DND-41 (cell line): ENCODE data around the gene MANEA.

Source experiments
- ATAC-seq: fragments of 200-7000 bp; cut with Tn5 transposase; 3 replicates; pipeline ENCODE4 v1.9.1; 2021; ENCODE audit warnings: low read depth; ENCODE audit not compliant: insufficient read depth
- DNase-seq: peaks from one replicate; pipeline ENCODE4 v3.0.0-alpha.2; 2020
- H2AFZ ChIP-seq: 2 replicates; pipeline ENCODE4 v1.6.0; 2012; ENCODE audit warnings: low read depth, low read length
- H3K27ac ChIP-seq: 2 replicates; pipeline ENCODE4 v1.5.1; 2012; ENCODE audit warnings: low read length, inconsistent platforms
- H3K27me3 ChIP-seq: fragments of 200-600 bp; sonication (generic); 2 replicates; pipeline ENCODE4 v1.6.0; 2012; ENCODE audit warnings: low read length, mild to moderate bottlenecking, inconsistent platforms; ENCODE audit not compliant: insufficient read depth, poor library complexity
- H3K36me3 ChIP-seq: 2 replicates; pipeline ENCODE4 v1.5.1; 2012; ENCODE audit warnings: low read length, inconsistent platforms; ENCODE audit not compliant: insufficient read depth
- H3K4me1 ChIP-seq: 2 replicates; pipeline ENCODE4 v1.5.1; 2012; ENCODE audit warnings: mild to moderate bottlenecking, low read length; ENCODE audit not compliant: insufficient read depth
- H3K4me2 ChIP-seq: 2 replicates; pipeline ENCODE4 v1.6.0; 2012; ENCODE audit warnings: mild to moderate bottlenecking, moderate library complexity, low read length, inconsistent platforms; ENCODE audit not compliant: insufficient read depth
- H3K4me3 ChIP-seq, 2 experiments: fragments of 200-600 bp in 1 of 2; shearing (Covaris generic) in 1 of 2; 2 replicates each; pipeline ENCODE4 v1.5.1; 2012 to 2016; ENCODE audit warnings: inconsistent platforms in 2 of 2, low read length in 2 of 2, mild to moderate bottlenecking in 2 of 2, low read depth in 1 of 2, moderate library complexity in 1 of 2
- H3K79me2 ChIP-seq: 2 replicates; pipeline ENCODE4 v1.6.0; 2012; ENCODE audit warnings: low read length, inconsistent platforms; ENCODE audit not compliant: insufficient read depth
- H3K9ac ChIP-seq: 2 replicates; pipeline ENCODE4 v1.6.0; 2012; ENCODE audit warnings: low read depth, mild to moderate bottlenecking, inconsistent platforms, low read length, moderate library complexity
- H3K9me3 ChIP-seq: 2 replicates; pipeline ENCODE4 v1.5.1; 2012; ENCODE audit warnings: low read length, moderate library complexity, mild to moderate bottlenecking, inconsistent platforms; ENCODE audit not compliant: insufficient read depth, severe bottlenecking
- H4K20me1 ChIP-seq: 2 replicates; pipeline ENCODE4 v1.6.0; 2012; ENCODE audit warnings: low read length; ENCODE audit not compliant: insufficient read depth
- CTCF ChIP-seq: IDR thresholded peaks from 2 replicates; pipeline ENCODE4 v1.5.1; 2012; ENCODE audit warnings: borderline replicate concordance, low read length, moderate library complexity, mild to moderate bottlenecking; ENCODE audit not compliant: poor library complexity, severe bottlenecking; ENCODE audit errors: extremely low read depth
- EZH2 ChIP-seq: IDR thresholded peaks from 3 replicates; pipeline ENCODE4 v1.6.1; 2012; ENCODE audit warnings: borderline replicate concordance, low read depth, mild to moderate bottlenecking, moderate library complexity, low read length, inconsistent platforms; ENCODE audit not compliant: severe bottlenecking

The MANEA gene

GRCh38 chr6:95589067-95589466 lies 11.7 kb downstream of the MANEA start:
- no peak for TF ChIP-seq CTCF
- no peak for TF ChIP-seq EZH2
- ATAC-seq (no peak), DNase-seq (no peak)
- Histone ChIP-seq H4K20me1 (no peaks in the 10 kb centered on the region), H3K9ac (no peak overlapping the region), H3K4me2 (no peak overlapping the region), H3K9me3 (peaks cover 9% of the 10 kb centered on the region), H3K36me3 (peaks cover 31% of the 10 kb centered on the region), H2AFZ (no peak overlapping the region), H3K4me1 (peaks cover 6% of the 10 kb centered on the region; the same call in 1 of the 2 replicates), H3K79me2 (peaks cover 75% of the 10 kb centered on the region), H3K27ac (no peak overlapping the region), H3K27me3 (no peaks in the 10 kb centered on the region), H3K4me3 (no peak overlapping the region)

GRCh38 chr6:95589826-95590570 lies 12.7 kb downstream of the MANEA start:
- TF ChIP-seq EZH2 (no peak), CTCF (no peak)
- H2AFZ ChIP-seq = no peak overlapping the region
- ATAC-seq = no peak
- H3K27me3 ChIP-seq = no peaks in the 10 kb centered on the region
- H3K9ac ChIP-seq = no peak overlapping the region
- no peak overlapping the region for H3K27ac ChIP-seq
- peaks cover 2% of the 10 kb centered on the region for H3K9me3 ChIP-seq
- DNase-seq = no peak
- peaks cover 6% of the 10 kb centered on the region; the same call in 1 of the 2 replicates for H3K4me1 ChIP-seq
- peaks cover 31% of the 10 kb centered on the region; the same call in 1 of the 2 replicates for H3K36me3 ChIP-seq
- H4K20me1 ChIP-seq = no peaks in the 10 kb centered on the region
- no peak overlapping the region for H3K4me3 ChIP-seq
- peaks cover 70% of the 10 kb centered on the region for H3K79me2 ChIP-seq
- no peak overlapping the region for H3K4me2 ChIP-seq

- H3K79me2 ChIP-seq = peaks cover 44% of the 10 kb centered on the region
- no peaks in the 10 kb centered on the region for H3K27me3 ChIP-seq
- DNase-seq = no peak
- no peak for TF ChIP-seq EZH2
- no peak for TF ChIP-seq CTCF
- no peak overlapping the region for H3K27ac ChIP-seq
- H3K9me3 ChIP-seq = peaks cover 2% of the 10 kb centered on the region
- H3K9ac ChIP-seq = no peak overlapping the region
- H3K4me2 ChIP-seq = no peak overlapping the region
- no peak for ATAC-seq
- no peak overlapping the region for H2AFZ ChIP-seq
- peaks cover 17% of the 10 kb centered on the region; the same call in 1 of the 2 replicates for H3K36me3 ChIP-seq
- H4K20me1 ChIP-seq = no peaks in the 10 kb centered on the region
- no peaks in the 10 kb centered on the region for H3K4me1 ChIP-seq
- H3K4me3 ChIP-seq = no peak overlapping the region
Measured at GRCh38 chr6:95593025-95593424, 15.7 kb downstream of the MANEA start.
